Calu3 (cell line): ENCODE data around the gene GDF7. TPM values are rescaled to one million over a fixed set of nuclear protein-coding genes. Genes with fewer than 3 reads are reported as not detected.

Source experiments
- BruUV-seq: library from RNA; stranded (reverse); fragments of 400-500 nt; replicated peaks from 2 replicates; lab custom pipeline; 2021; lab: Mats Ljungman, UMichigan
- CTCF ChIA-PET: fragments of 300-600 bp; sonication (Branson Sonifier 250); formaldehyde crosslinking; loops from one replicate; lab custom pipeline; 2022; ENCODE audit warnings: antibody characterized with exemption; lab: Charles Lee
- DNase-seq: peaks from one replicate; pipeline ENCODE4 v3.0.0; 2022
- H3K27ac Mint-ChIP-seq: one replicate; pipeline ENCODE4 v1.8.0; 2022; ENCODE audit warnings: mixed read lengths; ENCODE audit not compliant: unreplicated experiment
- H3K27me3 Mint-ChIP-seq: one replicate; pipeline ENCODE4 v1.8.0; 2022; ENCODE audit warnings: mixed read lengths; ENCODE audit not compliant: unreplicated experiment
- H3K36me3 Mint-ChIP-seq: one replicate; pipeline ENCODE4 v1.8.0; 2022; ENCODE audit warnings: mild to moderate bottlenecking, moderate library complexity, mixed read lengths; ENCODE audit not compliant: insufficient read depth, unreplicated experiment
- H3K4me1 Mint-ChIP-seq: one replicate; pipeline ENCODE4 v1.8.0; 2022; ENCODE audit warnings: mild to moderate bottlenecking, low read depth, mixed read lengths; ENCODE audit not compliant: unreplicated experiment
- H3K4me3 Mint-ChIP-seq: one replicate; pipeline ENCODE4 v1.8.0; 2022; ENCODE audit warnings: mild to moderate bottlenecking, low read depth, moderate library complexity, mixed read lengths; ENCODE audit not compliant: unreplicated experiment
- H3K9me3 Mint-ChIP-seq: one replicate; pipeline ENCODE4 v1.8.0; 2022; ENCODE audit warnings: low read depth, mixed read lengths; ENCODE audit not compliant: unreplicated experiment
- intact Hi-C: fragments of 100-400 bp; cut with micrococcal nuclease; formaldehyde crosslinking; loops from one replicate; pipeline ENCODE4 v1.10.0; 2022; ENCODE audit not compliant: unreplicated experiment
- total RNA-seq: library from RNA; stranded (reverse); gene quantifications from 2 replicates; pipeline ENCODE4 v1.2.3, GENCODE V29; 2022
- TF ChIP-seq, protein P1 (sequence below): fragments of 200-600 bp; IDR thresholded peaks from one replicate; pipeline ENCODE4 v1.8.0; 2022; ENCODE audit warnings: antibody characterized with exemption; ENCODE audit not compliant: unreplicated experiment

GDF7 gene
- total RNA-seq, 1 experiment from 2014 or later = not detected

DNA sequence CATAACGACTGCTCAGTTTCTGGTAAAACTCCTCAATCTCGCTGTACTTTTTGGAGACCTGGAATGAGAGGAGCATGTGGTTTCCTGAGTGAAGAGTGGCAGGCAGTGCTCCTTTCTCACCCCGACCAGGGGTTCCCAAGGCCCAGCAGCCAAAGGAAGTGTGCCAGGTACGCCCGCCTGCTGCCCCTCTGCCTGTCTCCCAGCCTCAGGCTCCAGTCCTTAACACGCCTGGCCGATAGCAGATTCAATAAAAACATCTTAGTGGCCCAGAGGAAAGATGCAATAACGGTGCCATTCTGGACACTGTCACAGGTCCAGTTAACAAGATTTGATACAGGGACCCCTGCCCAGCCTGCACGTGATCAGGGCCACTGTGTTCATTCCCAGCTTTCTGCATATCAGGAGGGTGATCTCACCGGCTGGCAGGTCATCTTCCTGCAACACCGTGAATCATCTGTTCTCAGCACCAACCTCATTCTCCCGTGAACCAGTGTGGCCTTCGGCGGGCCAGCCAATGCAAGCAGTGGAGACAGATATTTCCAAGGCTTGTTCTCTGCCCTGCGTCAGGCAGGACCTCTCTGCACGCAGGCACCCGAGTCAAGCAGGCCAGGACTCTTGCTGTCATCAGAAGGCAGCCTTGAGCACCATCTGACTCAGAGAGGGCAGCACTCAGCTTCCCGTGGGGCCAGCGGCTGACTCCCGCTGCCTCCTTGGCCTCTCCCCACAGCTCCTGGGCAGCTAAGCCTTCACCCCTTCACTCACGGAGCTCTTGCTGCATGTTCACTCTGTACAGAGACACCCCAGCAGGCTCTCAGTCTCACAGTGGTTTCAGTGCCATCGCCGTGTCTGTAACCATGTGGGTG is 25.6 kb upstream of the GDF7 start:
- Mint-ChIP-seq H3K9me3 (no peaks in the 10 kb centered on the region), H3K27ac (no peak overlapping the region), H3K4me3 (no peak overlapping the region), H3K4me1 (peaks cover 10% of the 10 kb centered on the region), H3K27me3 (no peaks in the 10 kb centered on the region), H3K36me3 (peaks cover 12% of the 10 kb centered on the region)
- TF ChIP-seq, protein P1, sequence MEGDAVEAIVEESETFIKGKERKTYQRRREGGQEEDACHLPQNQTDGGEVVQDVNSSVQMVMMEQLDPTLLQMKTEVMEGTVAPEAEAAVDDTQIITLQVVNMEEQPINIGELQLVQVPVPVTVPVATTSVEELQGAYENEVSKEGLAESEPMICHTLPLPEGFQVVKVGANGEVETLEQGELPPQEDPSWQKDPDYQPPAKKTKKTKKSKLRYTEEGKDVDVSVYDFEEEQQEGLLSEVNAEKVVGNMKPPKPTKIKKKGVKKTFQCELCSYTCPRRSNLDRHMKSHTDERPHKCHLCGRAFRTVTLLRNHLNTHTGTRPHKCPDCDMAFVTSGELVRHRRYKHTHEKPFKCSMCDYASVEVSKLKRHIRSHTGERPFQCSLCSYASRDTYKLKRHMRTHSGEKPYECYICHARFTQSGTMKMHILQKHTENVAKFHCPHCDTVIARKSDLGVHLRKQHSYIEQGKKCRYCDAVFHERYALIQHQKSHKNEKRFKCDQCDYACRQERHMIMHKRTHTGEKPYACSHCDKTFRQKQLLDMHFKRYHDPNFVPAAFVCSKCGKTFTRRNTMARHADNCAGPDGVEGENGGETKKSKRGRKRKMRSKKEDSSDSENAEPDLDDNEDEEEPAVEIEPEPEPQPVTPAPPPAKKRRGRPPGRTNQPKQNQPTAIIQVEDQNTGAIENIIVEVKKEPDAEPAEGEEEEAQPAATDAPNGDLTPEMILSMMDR = no peak
- no TSS peak for BruUV-seq
- intact Hi-C loops = no loop called here
- DNase-seq = no peak
- CTCF ChIA-PET = interaction anchor here (1.0 to 3.3 kb wide), 4 partner anchors 9 to 245 kb away, joined by 4 to 25 read pairs (median 16); partner anchors contain the start of gene HS1BP3

DNA sequence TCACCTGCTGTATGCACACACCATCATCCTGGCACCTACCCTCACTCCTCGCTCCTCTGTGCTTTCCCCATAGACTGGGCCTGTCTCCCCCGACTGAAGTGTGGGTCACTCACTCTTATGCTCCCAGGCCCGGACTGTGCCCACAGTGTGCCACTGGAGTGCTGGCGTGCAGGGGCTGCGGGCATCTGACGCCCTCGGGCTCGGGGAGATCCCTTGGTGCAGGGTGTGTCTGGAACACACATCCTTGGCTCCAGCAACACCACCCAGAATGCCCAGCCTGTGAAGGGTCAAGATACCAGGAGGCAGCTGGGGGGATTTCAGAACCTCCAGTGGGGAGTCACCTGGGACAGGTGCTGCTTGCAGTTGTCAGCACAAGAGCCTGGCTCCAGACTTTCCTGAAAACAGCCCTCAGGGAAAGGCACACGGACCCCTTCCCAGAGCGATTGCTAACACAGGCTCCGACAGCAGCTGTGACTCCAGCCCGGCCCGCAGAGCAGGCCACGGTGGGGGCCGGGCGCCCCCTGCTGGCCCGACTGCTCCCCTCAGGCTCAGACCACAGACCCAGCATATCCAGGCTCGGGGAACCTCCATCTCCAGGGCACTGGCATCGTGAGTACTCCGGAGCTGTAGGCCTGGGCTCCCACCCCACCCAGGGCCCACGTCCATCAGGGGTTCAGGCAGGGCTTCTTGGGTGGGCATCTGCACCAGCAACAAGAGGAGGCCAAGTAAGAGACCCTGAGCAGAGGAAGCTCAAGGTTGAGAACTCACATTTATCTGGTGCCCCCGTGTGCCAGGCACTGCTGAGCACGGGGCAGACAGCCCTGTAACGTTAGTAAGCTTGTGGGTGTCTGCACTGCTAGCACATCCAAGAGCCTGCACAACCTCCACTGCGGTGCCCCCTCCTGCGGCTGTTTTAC is 24.6 kb upstream of the GDF7 start:
- H3K9me3 Mint-ChIP-seq = no peaks in the 10 kb centered on the region
- DNase-seq = peak; percentile 89
- no peaks in the 10 kb centered on the region for H3K27me3 Mint-ChIP-seq
- H3K27ac Mint-ChIP-seq = no peak overlapping the region
- no peak overlapping the region for H3K4me3 Mint-ChIP-seq
- intact Hi-C loops = loop anchor here (1.0 kb wide), 1 partner anchor 246 kb away; no protein-coding TSS in a partner anchor
- TF ChIP-seq, protein P1 = peak; percentile 96
- H3K36me3 Mint-ChIP-seq = peaks cover 10% of the 10 kb centered on the region
- no TSS peak for BruUV-seq
- H3K4me1 Mint-ChIP-seq = peaks cover 10% of the 10 kb centered on the region
- CTCF ChIA-PET = interaction anchor here (0.6 to 3.3 kb wide), 15 partner anchors 8 to 417 kb away, joined by 3 to 25 read pairs (median 3); partner anchors contain the start of genes HS1BP3 and SDC1

DNA sequence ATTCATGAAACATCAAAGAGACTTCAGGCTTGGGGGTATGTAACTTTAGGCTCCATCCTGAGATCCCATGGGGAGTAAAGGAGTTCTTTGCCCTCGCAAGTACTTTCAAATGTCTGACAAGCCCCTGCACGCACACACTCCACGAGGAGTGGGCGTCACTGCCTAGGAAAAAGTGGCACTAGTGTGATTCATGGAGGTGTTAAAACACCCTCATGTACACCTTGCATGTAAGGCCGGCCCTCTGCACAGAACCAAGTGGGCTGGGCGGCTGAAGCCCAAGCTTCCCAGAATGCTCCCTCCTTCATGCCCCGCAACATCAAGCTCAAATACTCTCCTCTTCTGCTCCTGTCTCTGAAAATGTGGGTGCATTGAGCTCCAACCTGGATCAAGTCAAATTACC is 23.9 kb upstream of the GDF7 start:
- CTCF ChIA-PET = interaction anchor here (0.7 to 3.3 kb wide), 11 partner anchors 190 to 418 kb away, joined by 3 to 25 read pairs (median 4); partner anchors contain the start of gene SDC1
- Mint-ChIP-seq H3K4me3 (no peak overlapping the region), H3K36me3 (peaks cover 10% of the 10 kb centered on the region), H3K27ac (no peak overlapping the region), H3K4me1 (peaks cover 10% of the 10 kb centered on the region), H3K9me3 (no peaks in the 10 kb centered on the region), H3K27me3 (no peaks in the 10 kb centered on the region)
- intact Hi-C loops = no loop called here
- no TSS peak for BruUV-seq
- no peak for DNase-seq
- TF ChIP-seq, protein P1 = no peak

DNA sequence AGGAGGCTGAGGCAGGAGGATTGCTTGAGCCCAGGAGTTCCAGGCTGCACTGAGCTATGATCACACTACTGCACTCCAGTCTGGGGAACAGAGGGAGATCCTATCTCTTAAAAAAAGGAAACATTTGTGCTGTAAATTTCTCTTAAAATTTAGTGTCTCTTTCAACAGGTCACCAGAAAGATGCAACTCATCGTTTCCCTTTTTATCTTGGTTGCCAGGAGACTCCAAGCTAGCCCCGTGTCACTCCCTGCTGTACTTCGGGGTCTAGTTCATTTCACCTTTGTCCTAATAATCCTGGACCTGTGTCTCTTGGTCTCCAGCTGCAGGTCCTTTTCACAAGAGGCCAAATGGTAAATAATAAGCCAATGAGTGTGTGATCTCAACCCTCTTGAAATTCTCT is 23.1 kb upstream of the GDF7 start:
- Mint-ChIP-seq H3K9me3 (no peaks in the 10 kb centered on the region), H3K27me3 (no peaks in the 10 kb centered on the region), H3K36me3 (peaks cover 7% of the 10 kb centered on the region), H3K27ac (no peak overlapping the region), H3K4me1 (peaks cover 17% of the 10 kb centered on the region), H3K4me3 (no peak overlapping the region)
- no peak for DNase-seq
- TF ChIP-seq, protein P1 = no peak
- intact Hi-C loops = no loop called here
- no TSS peak for BruUV-seq
- CTCF ChIA-PET = interaction anchor here (0.5 to 3.3 kb wide), 6 partner anchors 9 to 265 kb away, joined by 4 to 25 read pairs (median 14); no protein-coding TSS in a partner anchor
